Stimulated activated CD4-positive, alpha-beta T cell treated with anti-CD3 and anti-CD28 coated beads, Interleukin-12 subunit alpha, Interleukin-12 subunit beta, amount 100 ng/mL, for 4 hours (primary cell): Measurements from ENCODE around the gene ACIN1.
A peak's percentile ranks its signal among the peaks of the same experiment; 100 is the strongest.

Experiments used
- DNase-seq: peaks from one replicate; pipeline ENCODE4 v3.0.0-alpha.2; 2020

Gene ACIN1

DNA sequence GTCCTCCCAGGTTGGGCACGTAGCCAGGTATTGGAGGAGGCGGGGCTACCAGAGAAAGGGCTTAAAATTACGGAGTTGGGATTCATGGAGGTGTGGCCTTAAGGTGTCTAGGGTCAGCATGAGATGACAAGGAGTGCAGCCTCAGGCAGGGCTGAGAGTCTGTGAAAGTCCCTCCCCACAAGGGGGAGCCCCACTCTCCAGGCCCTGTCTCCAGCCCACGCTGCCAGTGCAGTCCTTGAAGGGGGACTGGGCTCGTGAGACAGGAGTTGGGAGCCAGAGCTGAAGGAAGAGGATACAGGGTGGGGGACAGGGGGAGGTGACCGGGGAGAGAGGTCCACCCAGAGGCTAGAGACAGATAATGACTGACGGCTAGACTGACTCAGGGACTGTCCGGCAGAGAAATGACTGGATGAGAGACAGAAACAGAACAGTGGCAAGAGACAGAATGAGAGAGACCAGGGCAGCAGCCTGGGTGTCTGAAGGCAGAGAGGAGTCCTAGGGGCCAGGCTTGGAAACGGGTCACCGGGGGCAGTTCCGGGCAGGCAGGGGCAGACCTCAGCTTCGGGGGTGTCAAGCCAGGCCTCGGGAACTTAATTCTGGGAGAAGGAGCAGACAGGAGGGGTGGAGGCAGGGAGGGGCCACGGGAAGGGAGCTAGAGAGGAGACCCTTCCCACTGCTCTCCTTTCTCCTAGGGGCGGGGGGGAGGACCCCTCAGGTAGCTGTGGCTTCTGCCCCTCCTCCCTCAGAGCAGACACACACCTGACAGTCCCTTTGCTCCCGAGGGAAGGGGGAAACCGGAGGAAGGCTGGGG, 38.6 kb downstream of the ACIN1 start:
- DNase-seq, result peak; percentile 63

DNA sequence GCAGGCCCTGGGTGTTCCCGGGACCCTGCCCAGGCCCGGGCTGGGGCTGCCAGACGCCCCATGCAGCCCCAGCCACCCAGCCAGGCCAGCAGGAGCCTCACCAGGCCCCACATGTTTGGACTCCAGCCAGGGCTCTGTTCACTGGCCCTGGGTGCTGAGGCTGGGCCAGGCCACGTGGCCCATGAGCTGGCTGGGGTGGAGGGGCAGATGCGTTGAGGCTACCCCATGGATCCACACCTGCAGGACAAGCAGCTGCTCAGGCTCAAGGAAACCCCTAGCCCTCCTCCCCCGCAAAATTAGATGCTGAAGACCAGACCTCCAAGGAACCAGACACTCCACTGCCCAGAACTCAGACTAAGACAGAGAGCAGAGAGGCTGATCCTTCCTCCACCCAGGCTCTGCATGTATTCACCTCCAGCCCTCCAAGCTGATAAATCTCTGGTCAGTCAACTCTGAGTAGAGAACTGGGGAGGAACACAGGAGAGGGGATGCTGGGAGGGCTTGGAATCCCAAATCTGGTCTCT, 39.3 kb downstream of the ACIN1 start:
- DNase-seq, result no peak

DNA sequence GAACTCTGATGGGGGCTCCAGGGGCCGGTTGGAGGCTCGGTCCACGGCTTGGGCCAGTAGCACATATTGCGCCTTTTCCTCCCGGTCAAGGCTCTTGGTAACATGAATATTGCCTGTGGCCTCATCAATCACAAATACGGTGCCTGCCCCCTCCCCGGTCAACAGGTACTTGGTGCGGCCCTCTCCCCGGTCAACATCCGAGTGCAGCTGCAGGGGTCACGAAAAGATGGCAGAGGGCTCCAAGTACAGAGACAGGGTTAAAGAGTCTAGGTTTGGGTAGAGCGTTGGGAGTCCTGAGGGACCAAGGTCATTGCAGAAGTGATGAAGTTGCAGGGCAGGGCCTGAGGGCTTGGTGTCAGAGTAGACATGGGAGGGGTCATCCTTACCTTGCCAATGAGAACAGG, 39.8 kb downstream of the ACIN1 start:
- DNase-seq, result no peak

DNA sequence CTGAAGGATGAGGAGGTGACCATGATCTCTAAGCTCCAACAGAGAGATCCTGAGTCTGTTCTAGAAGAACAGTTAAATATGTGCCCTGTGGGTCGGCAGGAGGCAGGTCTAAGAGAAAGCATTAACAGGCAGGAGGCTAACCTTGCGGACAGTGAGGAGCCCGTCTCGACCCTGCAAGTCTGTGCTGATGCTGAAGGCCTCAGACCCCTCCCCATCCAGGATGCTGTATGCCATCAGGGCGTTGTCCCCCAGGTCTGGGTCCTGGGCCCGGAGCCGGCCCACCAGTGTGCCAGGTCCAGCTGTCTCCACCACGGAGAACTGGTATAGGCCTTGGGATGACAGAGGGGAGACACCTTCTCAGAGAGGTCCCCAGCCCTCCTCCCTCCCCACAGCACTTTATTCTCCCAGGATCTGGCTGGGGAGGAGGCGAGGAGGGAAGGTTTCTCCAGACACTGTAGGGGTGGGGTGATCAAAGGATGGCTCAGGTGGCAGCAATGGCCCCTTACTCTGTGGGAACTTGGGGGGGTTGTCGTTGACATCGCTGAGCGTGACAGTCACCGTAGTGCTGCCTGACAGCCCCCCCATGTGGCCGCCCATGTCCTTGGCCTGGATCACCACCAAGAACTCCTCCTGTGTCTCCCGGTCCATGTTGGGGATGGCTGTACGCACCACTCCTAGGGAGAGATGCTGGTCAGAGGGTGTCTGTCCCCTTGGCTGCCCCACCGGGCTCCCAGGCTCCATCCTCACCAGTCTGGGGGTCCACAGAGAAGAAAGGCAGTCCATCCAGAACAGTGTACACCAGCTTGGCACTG, 40.7 kb downstream of the ACIN1 start:
- peak; percentile 21 for DNase-seq

- DNase-seq, result no peak
These were observed 41.5 kb downstream of the ACIN1 start for GRCh38 chr14:23053426-23053825.

GRCh38 chr14:23052671-23053070, 42.3 kb downstream of the ACIN1 start:
- no peak for DNase-seq

- no peak for DNase-seq
These were observed 42.7 kb downstream of the ACIN1 start for GRCh38 chr14:23052182-23052623.

DNA sequence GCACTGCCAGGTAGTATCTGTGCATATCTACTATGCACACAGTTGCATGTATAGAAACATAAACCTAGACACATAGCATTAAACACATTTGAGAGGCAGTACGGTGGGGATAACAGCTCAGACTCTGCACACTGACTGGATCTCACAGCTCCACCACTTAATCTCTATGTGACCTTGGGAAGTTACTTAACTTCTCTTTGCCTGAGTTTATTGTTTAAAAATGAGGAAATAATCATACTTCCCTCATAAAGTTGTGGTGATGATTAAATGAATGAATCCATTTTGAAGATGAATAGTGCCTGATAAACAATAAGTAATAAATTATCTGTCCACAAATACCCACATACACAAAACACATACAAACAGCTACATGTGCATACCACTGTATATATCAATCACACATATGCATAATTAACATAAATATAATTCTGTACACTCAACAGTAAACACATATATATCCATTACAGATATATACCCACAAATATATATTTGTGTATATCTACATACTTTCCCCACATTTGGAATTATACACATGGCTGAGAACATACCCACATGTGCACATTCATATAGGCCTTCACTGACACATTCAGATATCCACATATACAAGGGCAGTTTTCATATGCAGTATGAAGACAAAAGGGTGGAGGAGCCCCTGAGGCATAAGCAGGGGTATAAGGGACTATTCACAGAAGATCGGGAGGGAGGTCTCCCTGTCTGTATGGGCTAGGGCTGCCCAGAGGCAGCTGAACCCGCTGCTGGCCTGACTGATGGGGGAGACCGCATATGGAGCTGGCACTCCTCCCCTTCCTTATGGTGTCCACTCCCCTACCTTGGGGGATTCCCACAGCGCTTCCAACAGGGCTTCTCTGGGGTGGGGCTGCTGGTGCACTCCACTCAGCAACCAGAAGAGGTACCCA, 43.5 kb downstream of the ACIN1 start:
- no peak for DNase-seq

DNA sequence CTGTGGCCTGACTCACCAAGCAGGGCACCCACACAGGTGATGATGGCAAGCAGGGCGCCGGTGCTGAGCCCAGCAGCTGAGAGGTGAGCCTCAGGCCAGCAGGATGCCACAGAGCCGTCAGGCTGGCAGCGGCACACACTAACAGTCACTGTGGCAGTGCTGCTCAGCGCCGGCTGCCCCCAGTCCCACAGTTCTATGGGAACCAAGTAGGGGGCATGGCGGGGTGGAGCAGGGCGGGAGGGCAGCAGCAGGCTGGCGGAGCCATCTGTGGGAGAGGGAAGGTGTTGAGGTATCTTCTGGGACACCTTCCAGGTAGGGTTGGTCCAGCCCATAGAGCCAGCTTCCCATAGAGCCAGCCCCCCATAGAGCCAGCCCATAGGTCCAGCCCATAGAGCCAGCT, 45.9 kb downstream of the ACIN1 start:
- DNase-seq, result no peak

DNA sequence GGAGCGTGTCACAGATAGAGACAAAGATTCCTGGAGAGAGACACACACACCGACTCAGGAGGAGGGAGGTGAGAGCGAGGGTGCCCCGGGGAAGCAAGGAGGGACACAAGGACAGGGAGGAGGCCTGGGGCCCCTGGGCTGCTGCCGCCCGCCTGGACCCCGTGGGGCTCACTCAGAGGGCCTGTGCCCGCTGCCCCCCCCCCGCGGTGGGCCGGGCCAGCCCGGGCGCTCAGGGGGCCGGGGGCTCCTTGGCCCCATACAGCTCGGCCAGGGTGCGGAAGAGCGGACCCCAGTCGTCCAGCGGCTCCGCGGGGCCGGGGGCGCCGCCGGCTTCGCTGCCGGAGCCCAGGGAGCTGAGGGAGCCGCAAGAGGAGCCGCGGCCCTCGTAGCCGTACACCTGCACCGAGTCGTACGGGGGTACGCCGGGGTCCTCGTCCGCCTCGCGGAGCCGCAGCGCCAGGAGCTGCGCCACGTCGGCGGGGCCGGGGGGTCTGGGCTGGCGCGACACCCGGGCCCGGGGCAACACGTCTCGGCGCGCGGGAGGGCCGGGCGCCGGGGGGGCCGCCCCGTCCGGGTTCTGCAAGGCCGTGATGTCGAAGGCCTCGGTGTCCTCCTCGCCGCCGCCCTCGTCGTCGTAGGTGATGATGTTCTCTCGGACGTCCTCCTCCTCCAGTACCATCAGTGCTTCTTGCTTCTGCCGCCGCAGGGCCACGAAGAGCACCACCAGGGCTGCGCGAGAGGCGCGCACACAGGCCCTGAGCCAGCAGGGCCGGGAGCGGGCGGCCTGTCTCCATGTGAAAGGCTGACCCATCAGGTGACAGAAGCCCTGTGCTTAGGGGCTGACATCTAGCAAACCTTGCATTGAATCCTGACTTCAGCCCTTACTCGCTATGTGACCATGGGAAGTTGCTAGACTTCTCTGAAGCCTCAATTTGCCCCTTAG, 46.9 kb downstream of the ACIN1 start:
- DNase-seq, result no peak

DNA sequence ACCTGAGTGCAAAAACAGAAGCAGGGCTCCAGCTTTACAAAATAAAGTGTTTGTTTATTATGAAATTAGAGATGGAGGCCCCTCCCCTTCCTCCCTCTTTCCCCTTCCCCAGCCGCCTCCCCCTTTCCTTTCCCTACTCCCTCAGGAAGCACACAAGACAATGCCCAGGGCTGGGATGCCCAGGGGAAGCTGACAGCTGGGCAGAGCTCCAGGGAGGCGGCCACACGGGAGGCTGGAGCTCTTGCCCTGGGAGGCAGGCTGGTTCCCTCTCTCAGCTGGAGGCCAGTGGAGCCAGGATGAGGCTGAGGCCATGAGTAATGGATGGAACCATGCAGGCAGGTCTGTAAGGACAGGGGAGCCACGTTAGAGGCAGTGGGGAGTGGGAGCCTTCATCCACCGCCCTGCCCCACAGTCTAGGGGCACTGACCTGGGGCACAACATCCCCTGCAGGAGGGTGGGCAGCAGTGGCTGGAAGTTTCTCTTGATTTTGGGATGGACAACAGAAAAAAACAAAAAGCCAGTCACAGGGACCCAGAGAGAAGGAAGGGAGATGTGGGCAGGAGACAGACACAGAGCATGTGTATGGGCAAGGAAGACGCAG, 47.8 kb downstream of the ACIN1 start:
- DNase-seq, result no peak

- no peak for DNase-seq
These were observed 49.2 kb downstream of the ACIN1 start for GRCh38 chr14:23045419-23046357.

- DNase-seq, result no peak
These were observed 50.1 kb downstream of the ACIN1 start for GRCh38 chr14:23044840-23045239.

- no peak for DNase-seq
These were observed 51.2 kb downstream of the ACIN1 start for GRCh38 chr14:23043754-23044153.

- DNase-seq, result no peak
These were observed 51.8 kb downstream of the ACIN1 start for GRCh38 chr14:23043145-23043544.

DNA sequence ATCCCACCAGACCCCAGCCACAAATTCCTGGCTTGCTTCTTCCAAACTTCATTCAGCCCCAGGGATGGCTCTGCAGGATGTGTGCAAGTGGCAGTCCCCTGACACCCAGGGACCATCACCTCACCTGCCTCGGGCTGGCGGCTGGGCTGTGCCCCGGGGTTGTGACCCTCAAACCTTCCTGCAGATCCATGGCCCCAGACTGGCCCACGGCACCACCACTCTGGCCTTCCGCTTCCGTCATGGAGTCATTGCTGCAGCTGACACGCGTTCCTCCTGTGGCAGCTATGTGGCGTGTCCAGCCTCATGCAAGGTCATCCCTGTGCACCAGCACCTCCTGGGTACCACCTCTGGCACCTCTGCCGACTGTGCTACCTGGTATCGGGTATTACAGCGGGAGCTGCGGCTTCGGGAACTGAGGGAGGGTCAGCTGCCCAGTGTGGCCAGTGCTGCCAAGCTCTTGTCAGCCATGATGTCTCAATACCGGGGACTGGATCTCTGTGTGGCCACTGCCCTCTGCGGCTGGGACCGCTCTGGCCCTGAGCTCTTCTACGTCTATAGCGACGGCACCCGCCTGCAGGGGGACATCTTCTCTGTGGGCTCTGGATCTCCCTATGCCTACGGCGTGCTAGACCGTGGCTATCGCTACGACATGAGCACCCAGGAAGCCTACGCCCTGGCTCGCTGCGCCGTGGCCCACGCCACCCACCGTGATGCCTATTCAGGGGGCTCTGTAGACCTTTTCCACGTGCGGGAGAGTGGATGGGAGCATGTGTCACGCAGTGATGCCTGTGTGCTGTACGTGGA, 52.6 kb downstream of the ACIN1 start, which contains the start of gene PSMB11:
Gene PSMB11 (plus strand): TSS at position 51 of the 804 bp plus-strand sequence. CDS start 14 bp downstream, at position 65.
- no peak for DNase-seq

DNA sequence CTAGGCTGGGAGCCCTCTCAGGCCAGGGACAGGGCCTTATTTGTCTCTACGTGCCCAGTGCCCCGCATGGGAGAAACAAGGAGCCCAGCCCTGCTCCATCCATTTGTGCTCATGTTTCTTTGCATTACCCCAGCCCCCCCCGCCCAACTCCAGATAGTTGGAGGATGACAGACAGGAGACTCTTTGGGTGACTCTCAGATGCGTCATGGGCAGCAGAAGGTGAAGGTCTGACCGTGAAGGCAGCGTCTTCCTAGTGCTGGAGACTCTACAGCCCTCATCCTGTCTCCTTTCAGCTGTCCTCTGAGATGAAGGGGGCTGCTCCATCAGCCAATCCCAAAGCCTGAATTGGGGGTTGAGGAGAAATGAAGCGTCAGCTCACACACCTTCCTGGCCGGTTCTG, 53.2 kb downstream of the ACIN1 start:
- no peak for DNase-seq

DNA sequence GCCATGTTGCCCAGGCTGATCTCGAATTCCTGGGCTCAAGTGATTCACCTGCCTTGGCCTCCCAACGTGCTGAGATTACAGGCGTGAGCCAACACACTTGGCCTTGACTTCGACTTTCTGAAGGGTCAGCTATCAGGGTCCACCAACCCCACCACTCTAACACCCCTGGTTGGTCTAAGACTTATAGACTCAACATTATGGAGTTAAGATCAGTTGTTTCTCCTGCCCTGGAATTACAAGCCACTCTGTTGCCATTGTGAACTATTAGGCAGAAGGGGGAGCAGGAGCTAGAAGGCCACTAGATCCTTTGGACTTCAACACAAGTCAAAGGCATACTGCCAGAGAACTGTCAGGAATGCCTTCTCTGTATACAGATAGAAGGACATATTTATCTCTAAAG, 54.8 kb downstream of the ACIN1 start:
- DNase-seq, result no peak
